K562 (cell line): Measurements from ENCODE around the gene C1orf116. TPM values are rescaled to one million over a fixed set of nuclear protein-coding genes. Genes with fewer than 3 reads are reported as not detected.
A peak's percentile ranks its signal among the peaks of the same experiment; 100 is the strongest.

Source experiments
- ATAC-seq: fragments of 200-7000 bp; cut with Tn5 transposase; 3 replicates; pipeline ENCODE4 v1.9.1; 2020; ENCODE audit warnings: moderate library complexity
- BruUV-seq: library from RNA; stranded (reverse); fragments of 400-500 nt; replicated peaks from 2 replicates; lab custom pipeline; 2021; lab: Mats Ljungman, UMichigan
- CTCF ChIA-PET: fragments of 300-600 bp; formaldehyde crosslinking; extraction: SDS; loops from one replicate; lab custom pipeline; 2021; ENCODE audit warnings: low intra/inter-chr PET ratio; lab: Yijun Ruan, JAX
- POLR2A ChIA-PET: fragments of 300-600, 350-650 bp; sonication (Branson Sonifier 250); formaldehyde crosslinking; extraction: SDS; loops from one replicate; lab custom pipeline; 2021; ENCODE audit warnings: antibody characterized with exemption, inconsistent platforms; lab: Yijun Ruan, JAX
- DNase-seq, 4 experiments: peaks; one replicate each; pipeline versions ENCODE4 v3.0.0 to v3.0.0-alpha.2; 2011 to 2018; ENCODE audit warnings: low spot score in 3 of 4, mixed read lengths in 3 of 4; ENCODE audit errors: extremely low read depth in 1 of 4
- FAIRE-seq: peaks from 2 replicates; lab custom pipeline; 2011; peaks lifted over from hg19 to GRCh38; lab: Jason Lieb, UNC
- H2AFZ ChIP-seq: 2 replicates; pipeline ENCODE4 v1.6.0; 2011; ENCODE audit warnings: low read depth, low read length, control low read depth, inconsistent platforms
- H3K27ac ChIP-seq: fragments of 200-600 bp; 3 replicates; pipeline ENCODE4 v1.8.0; 2011; ENCODE audit warnings: low read depth, mild to moderate bottlenecking, control low read depth, inconsistent platforms, low read length, moderate library complexity, mixed read lengths; ENCODE audit errors: extremely low read depth
- H3K27me3 ChIP-seq, 2 experiments: fragments of 300-600 bp in 1 of 2; 2 replicates in 1 of 2; 3 replicates in 1 of 2; pipeline versions ENCODE4 v1.6.0 to v1.8.0; 2011; ENCODE audit warnings: inconsistent platforms in 2 of 2, low read length in 2 of 2, mild to moderate bottlenecking in 1 of 2, mixed read lengths in 1 of 2, moderate library complexity in 1 of 2; ENCODE audit not compliant: control insufficient read depth in 2 of 2, insufficient read depth in 2 of 2
- H3K36me3 ChIP-seq: fragments of 300-600 bp; 3 replicates; pipeline ENCODE4 v1.8.0; 2011; ENCODE audit warnings: mild to moderate bottlenecking, low read length, inconsistent platforms; ENCODE audit not compliant: control insufficient read depth, insufficient read depth
- H3K4me1 ChIP-seq, 2 experiments: fragments of 200-600 bp in 1 of 2; replicated peaks in 1 of 2; 2 replicates in 1 of 2; 3 replicates in 1 of 2; pipeline versions ENCODE4 v1.5.1 to v1.8.0; 2011; ENCODE audit warnings: inconsistent platforms in 2 of 2, low read length in 2 of 2, mild to moderate bottlenecking in 1 of 2, mixed read lengths in 1 of 2, moderate library complexity in 1 of 2; ENCODE audit not compliant: control insufficient read depth in 2 of 2, insufficient read depth in 2 of 2
- H3K4me2 ChIP-seq: 2 replicates; pipeline ENCODE4 v1.6.1; 2011; ENCODE audit warnings: low read length, control low read depth, inconsistent platforms, mixed read lengths; ENCODE audit not compliant: insufficient read depth
- H3K4me3 ChIP-seq: fragments of 200-600 bp; sonication (generic), shearing (Covaris generic); 2 replicates; pipeline ENCODE4 v1.5.1; 2016; ENCODE audit warnings: control low read depth, inconsistent platforms
- H3K79me2 ChIP-seq: fragments of 200-600 bp; 3 replicates; pipeline ENCODE4 v1.8.0; 2011; ENCODE audit warnings: low read length, inconsistent platforms; ENCODE audit not compliant: control insufficient read depth, insufficient read depth
- H3K9ac ChIP-seq, 2 experiments: 2 replicates each; pipeline versions ENCODE4 v1.6.0 to v1.6.1; 2011; ENCODE audit warnings: low read depth in 2 of 2, low read length in 2 of 2, control low read depth in 1 of 2, inconsistent platforms in 1 of 2, mild to moderate bottlenecking in 1 of 2, mixed read lengths in 1 of 2; ENCODE audit not compliant: insufficient read depth in 1 of 2
- H3K9me1 ChIP-seq: one replicate; pipeline ENCODE4 v1.6.0; 2011; ENCODE audit warnings: inconsistent platforms, mild to moderate bottlenecking, low read length, moderate library complexity; ENCODE audit not compliant: control insufficient read depth, insufficient read depth
- H3K9me3 ChIP-seq: replicated peaks from 2 replicates; pipeline ENCODE4 v1.5.1; 2011; ENCODE audit warnings: low read depth, low read length, inconsistent platforms; ENCODE audit not compliant: control insufficient read depth, insufficient read depth
- H4K20me1 ChIP-seq: replicated peaks from 2 replicates; pipeline ENCODE4 v1.6.1; 2011; ENCODE audit warnings: low read length, inconsistent platforms, mixed read lengths; ENCODE audit not compliant: control insufficient read depth, insufficient read depth
- DLX4 ChIP-seq: fragments of 250-450 bp; sonication (Bioruptor Pico); IDR thresholded peaks from 2 replicates; pipeline ENCODE4 v1.6.1; 2021; ENCODE audit warnings: mild to moderate bottlenecking
- ETV1 ChIP-seq: fragments of 450-650 bp; conservative IDR thresholded peaks from 2 replicates; pipeline ENCODE4 v1.6.1; 2016; ENCODE audit warnings: missing genetic modification characterization, control low read depth, low read depth, missing compliant biosample characterization
- MAFF ChIP-seq: IDR thresholded peaks from 2 replicates; pipeline ENCODE4 v1.6.1; 2012; ENCODE audit warnings: low read length, improper control_type of control experiment
- NR2C2 ChIP-seq, 2 experiments: fragments of 200-800 bp in 1 of 2; sonication (Bioruptor generic) in 1 of 2; sonication (generic) in 1 of 2; formaldehyde crosslinking in 1 of 2; IDR thresholded peaks; 2 replicates each; pipeline versions ENCODE4 v1.6.1 to v1.8.0; 2016 to 2022; ENCODE audit warnings: mild to moderate bottlenecking in 1 of 2, missing compliant biosample characterization in 1 of 2, missing genetic modification characterization in 1 of 2, missing genetic modification reagents in 1 of 2
- ZNF224 ChIP-seq: sonication (generic); formaldehyde crosslinking; IDR thresholded peaks from 2 replicates; pipeline ENCODE4 v1.8.0; 2022; ENCODE audit warnings: mild to moderate bottlenecking, missing genetic modification reagents
- ZNF253 ChIP-seq: fragments of 250-450 bp; sonication (Bioruptor Pico); conservative IDR thresholded peaks from 2 replicates; pipeline ENCODE4 v1.6.1; 2021; ENCODE audit warnings: mild to moderate bottlenecking
- WGBS: fragments of 100-300 bp; shearing (Covaris generic); methylation state at CpG from one replicate; pipeline ENCODE4 v1.1.6; 2016; ENCODE audit warnings: low coverage, mixed read lengths; ENCODE audit not compliant: insufficient coverage; ENCODE audit errors: missing lambda C conversion rate; 5-methylcytosine and 5-hydroxymethylcytosine counted together
- in situ Hi-C: fragments of 300-500 bp; cut with MboI; formaldehyde crosslinking; loops from 4 replicates; pipeline ENCODE4 v1.15.0; 2018; ENCODE audit warnings: inconsistent platforms, mixed read lengths
- intact Hi-C: fragments of 100-400 bp; cut with micrococcal nuclease; formaldehyde crosslinking; loops from 2 replicates; pipeline ENCODE4 v1.14.2; 2022
- polyA plus RNA-seq, 8 experiments: library from polyadenylated mRNA; depleted of rRNA in 4 of 8; stranded (reverse) in 5 of 8; unstranded in 3 of 8; fragments of >200 nt; fragmentation: Nextera tagmentation in 2 of 8; fragmentation: Illumina TruSeq in 1 of 8; extraction: Ambion mirVana in 2 of 8; extraction: Trizol in 1 of 8; gene quantifications; 2 replicates each; pipeline versions ENCODE4 v1.2.1 to v1.2.3, GENCODE V29; 2011 to 2014; ENCODE audit warnings: inconsistent platforms in 1 of 8, missing spikeins in 1 of 8
- total RNA-seq, 7 experiments: library from RNA; depleted of rRNA in 6 of 7; stranded (reverse); fragments of >200 nt in 6 of 7; fragmentation: Illumina TruSeq in 2 of 7; extraction: Trizol in 2 of 7; gene quantifications; 2 replicates each; pipeline versions ENCODE4 v1.2.1 to v1.2.3, GENCODE V29; 2011 to 2021; ENCODE audit warnings: low replicate concordance in 1 of 7

C1orf116 gene
- total and polyA plus RNA-seq, 9 of the 15 experiments (the other 6 are each of a cell fraction or from before 2014, with no cell fraction given): 0.62 to 3.0 (median 0.95) TPM

DNA sequence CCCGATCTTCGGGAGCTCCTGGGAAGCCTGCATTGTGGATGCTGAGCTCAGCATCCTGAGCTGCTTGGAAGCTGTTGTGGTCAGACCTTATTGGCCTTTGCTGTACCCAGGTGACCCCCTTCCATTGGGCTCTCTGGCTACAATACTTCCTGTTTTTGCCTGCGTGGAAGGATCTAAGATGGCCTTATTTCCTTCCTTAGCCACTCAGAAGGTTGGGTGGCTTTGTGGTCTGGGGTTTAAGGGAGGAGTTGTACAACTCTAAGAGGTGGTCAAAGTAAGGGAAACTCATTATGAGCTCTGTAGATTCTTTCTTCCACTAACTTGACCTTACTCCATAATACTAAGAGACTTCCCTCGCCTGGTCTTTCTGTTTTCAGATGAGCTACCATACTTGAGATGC is 38.3 kb upstream of the C1orf116 start:
- no peak for TF ChIP-seq NR2C2 (CRISPR knock-in tag; IDR thresholded peaks at IDR 0.05)
- no peak for TF ChIP-seq NR2C2 (tag; IDR thresholded peaks at IDR 0.05)
- TF ChIP-seq MAFF: peak; percentile 5; the same call in 1 of the 2 replicates
- no peak for TF ChIP-seq ZNF253 (CRISPR knock-in tag)
- no peak for TF ChIP-seq ETV1 (tag)
- no peak for TF ChIP-seq DLX4
- TF ChIP-seq ZNF224: no peak
- TF ChIP-seq, all 486 proteins: peak for 1
- CTCF ChIA-PET: no interaction called here
- FAIRE-seq (no peak), ATAC-seq (no peak; the same call in 1 of the 3 replicates), DNase-seq (no peak)
- intact Hi-C loops: loop anchor here (10.0 kb wide), 2 partner anchors 256 to 596 kb away; partner anchors contain the start of gene IKBKE
- H3K4me3 ChIP-seq: no peak overlapping the region
- BruUV-seq: no TSS peak
- H3K36me3 ChIP-seq: peaks cover 59% of the 10 kb centered on the region
- no peaks in the 10 kb centered on the region for H4K20me1 ChIP-seq
- in situ Hi-C loops: loop anchor here (10.0 kb wide), 1 partner anchor 136 kb away; no protein-coding TSS in a partner anchor
- no peak overlapping the region for H3K4me2 ChIP-seq
- no peaks in the 10 kb centered on the region for H3K79me2 ChIP-seq
- H3K9me3 ChIP-seq: no peaks in the 10 kb centered on the region
- no peak overlapping the region for H3K27ac ChIP-seq
- no peak overlapping the region for H2AFZ ChIP-seq
- H3K9me1 ChIP-seq: no peaks in the 10 kb centered on the region
- WGBS: 65% methylated on average over 4 of the region's 4 CpGs
- POLR2A ChIA-PET: interaction anchor here (1.0 to 1.8 kb wide), 3 partner anchors 10 to 334 kb away, joined by 3 to 9 read pairs (median 4); no protein-coding TSS in a partner anchor
- no peak overlapping the region for H3K9ac ChIP-seq
- no peaks in the 10 kb centered on the region for H3K27me3 ChIP-seq
- no peaks in the 10 kb centered on the region for H3K4me1 ChIP-seq
